ENCODE measurements around the gene CNN2. TPM values are rescaled to one million over a fixed set of nuclear protein-coding genes. Genes with fewer than 3 reads are reported as not detected.

CNN2 gene
- total RNA-seq, 2 donors from 2014 or later = 82.9 to 101 TPM

DNA sequence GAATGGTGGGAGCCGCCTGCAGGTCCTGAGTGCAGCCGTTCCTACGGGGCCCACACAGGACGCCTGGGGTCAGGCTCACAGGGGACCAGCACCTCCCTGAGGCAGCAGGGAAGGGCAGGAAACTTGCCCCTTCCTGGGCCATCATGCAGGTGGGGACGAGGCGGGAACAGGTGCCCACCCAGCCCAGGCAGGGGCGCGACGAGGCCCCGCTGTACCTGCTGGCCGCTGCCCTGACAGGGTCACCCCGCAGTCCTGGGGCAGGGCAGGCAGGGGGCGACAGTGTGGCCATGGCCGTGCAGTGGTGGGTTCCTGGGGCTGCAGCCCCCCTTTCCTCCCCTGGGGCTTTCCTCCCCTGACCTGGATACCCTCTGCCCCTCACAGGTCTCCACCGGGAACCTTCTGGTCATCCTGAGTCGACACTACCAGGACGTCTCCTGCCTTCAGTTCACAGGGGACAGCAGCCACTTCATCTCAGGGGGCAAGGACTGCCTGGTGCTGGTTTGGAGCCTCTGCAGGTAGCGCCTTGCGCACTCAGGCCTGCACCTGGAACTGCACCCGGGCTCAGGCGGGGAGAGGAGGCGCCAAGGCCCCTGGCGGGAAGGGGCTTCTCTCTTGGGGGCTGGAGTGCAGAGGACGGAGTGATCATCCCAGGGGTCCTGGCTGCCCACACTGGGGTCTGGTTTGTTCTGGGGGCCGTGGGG lies 36.9 kb upstream of the CNN2 start:
- Histone ChIP-seq H3K4me3 (no peak overlapping the region), H3K27me3 (replicated peaks; ENCODE audit: insufficient read depth) (no peaks in the 10 kb centered on the region), H3K27ac (no peak overlapping the region), H3K9me3 (no peaks in the 10 kb centered on the region), H3K4me1 (replicated peaks) (no peaks in the 10 kb centered on the region), H3K36me3 (peaks cover 0 to 14% of the 10 kb centered on the region in 2 donors)
- 90% methylated on average over 24 of the region's 25 CpGs for WGBS
- TF ChIP-seq, protein P1, sequence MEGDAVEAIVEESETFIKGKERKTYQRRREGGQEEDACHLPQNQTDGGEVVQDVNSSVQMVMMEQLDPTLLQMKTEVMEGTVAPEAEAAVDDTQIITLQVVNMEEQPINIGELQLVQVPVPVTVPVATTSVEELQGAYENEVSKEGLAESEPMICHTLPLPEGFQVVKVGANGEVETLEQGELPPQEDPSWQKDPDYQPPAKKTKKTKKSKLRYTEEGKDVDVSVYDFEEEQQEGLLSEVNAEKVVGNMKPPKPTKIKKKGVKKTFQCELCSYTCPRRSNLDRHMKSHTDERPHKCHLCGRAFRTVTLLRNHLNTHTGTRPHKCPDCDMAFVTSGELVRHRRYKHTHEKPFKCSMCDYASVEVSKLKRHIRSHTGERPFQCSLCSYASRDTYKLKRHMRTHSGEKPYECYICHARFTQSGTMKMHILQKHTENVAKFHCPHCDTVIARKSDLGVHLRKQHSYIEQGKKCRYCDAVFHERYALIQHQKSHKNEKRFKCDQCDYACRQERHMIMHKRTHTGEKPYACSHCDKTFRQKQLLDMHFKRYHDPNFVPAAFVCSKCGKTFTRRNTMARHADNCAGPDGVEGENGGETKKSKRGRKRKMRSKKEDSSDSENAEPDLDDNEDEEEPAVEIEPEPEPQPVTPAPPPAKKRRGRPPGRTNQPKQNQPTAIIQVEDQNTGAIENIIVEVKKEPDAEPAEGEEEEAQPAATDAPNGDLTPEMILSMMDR (IDR thresholded peaks at IDR 0.05) = no peak
- TF ChIP-seq POLR2AphosphoS5 (IDR thresholded peaks at IDR 0.05) = no peak
- TF ChIP-seq POLR2A (IDR thresholded peaks at IDR 0.05) = no peak
- intact Hi-C loops (cut with DNase I) = loop anchor here (10.0 kb wide), 2 partner anchors 215 to 325 kb away; partner anchors contain the start of gene RNF126
- no peak for DNase-seq (ENCODE audit: low spot score)

DNA sequence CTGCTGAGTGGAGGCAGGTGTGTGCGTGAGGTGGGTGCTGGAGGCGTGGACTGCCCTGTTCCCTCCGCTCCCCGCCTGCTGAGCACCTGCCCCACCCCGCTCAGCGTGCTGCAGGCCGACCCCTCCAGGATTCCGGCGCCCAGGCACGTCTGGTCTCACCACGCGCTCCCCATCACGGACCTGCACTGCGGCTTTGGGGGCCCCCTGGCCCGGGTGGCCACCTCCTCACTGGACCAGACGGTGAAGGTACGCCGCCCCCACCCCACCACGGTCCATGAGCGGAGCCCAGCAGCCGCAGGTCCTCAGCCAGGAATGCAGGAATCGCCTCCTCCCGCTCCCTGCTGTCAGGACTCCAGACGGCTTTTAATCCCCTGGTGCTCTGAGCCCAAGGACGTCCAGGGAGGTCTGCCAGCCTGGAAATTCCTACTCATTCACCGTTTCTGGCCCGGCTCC lies 36.3 kb upstream of the CNN2 start:
- intact Hi-C loops (cut with DNase I) = no loop called here
- H3K4me1 ChIP-seq (replicated peaks) = no peaks in the 10 kb centered on the region
- no peaks in the 10 kb centered on the region for H3K9me3 ChIP-seq
- no peak overlapping the region for H3K27ac ChIP-seq
- H3K27me3 ChIP-seq (replicated peaks; ENCODE audit: insufficient read depth) = no peaks in the 10 kb centered on the region
- no peak for TF ChIP-seq POLR2AphosphoS5 (IDR thresholded peaks at IDR 0.05)
- WGBS = 73% methylated on average over 26 of the region's 27 CpGs
- H3K4me3 ChIP-seq = no peak overlapping the region
- H3K36me3 ChIP-seq = peaks cover 0 to 14% of the 10 kb centered on the region in 2 donors
- no peak for DNase-seq (ENCODE audit: low spot score)

DNA sequence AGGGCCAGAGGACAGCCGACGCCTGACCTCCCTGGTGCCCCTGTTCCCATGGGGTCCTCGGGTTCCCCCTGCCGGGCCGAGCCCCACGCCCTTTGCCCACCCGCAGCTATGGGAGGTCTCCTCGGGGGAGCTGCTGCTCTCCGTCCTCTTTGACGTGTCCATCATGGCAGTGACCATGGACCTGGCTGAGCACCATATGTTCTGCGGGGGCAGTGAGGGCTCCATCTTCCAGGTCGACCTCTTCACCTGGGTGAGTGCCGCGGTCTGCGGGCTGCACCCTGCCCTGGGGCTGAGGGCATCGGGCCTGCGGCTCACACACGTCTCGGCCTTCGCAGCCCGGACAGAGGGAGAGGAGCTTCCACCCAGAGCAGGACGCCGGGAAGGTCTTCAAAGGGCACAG lies 35.7 kb upstream of the CNN2 start:
- H3K36me3 ChIP-seq = peaks cover 0 to 14% of the 10 kb centered on the region in 2 donors
- intact Hi-C loops (cut with DNase I) = no loop called here

DNA sequence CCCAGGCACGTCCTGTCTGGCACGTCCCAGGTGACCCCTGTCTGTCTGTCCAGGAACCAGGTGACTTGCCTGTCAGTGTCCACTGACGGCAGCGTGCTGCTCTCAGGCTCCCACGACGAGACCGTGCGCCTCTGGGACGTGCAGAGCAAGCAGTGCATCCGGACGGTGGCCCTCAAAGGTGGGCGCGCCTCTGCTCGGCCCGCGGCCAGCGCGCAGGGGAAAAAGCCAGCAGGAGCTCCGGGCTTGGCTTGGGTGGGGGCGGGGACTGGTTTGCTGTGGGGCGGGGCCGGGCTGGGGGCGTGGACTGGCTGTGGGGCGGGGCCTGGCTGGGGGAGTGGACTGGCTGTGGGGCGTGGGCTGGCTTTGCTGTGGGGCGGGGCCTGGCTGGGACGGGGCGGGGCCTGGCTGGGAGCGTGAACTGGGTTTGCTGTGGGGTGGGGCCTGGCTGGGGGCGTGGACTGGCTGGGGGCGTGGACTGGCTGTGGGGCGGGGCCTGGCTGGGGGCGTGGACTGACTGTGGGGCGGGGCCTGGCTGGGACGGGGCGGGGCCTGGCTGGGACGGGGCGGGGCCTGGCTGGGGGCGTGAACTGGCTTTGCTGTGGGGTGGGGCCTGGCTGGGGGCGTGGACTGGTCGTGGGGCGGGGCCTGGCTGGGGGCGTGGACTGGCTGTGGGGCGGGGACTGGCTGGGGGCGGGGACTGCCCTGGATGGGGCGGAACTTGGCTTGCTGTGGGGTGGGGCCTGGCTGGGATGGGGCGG lies 35.1 kb upstream of the CNN2 start:
- DNase-seq (ENCODE audit: low spot score) = no peak
- intact Hi-C loops (cut with DNase I) = no loop called here
- H3K9me3 ChIP-seq = no peaks in the 10 kb centered on the region
- peaks cover 0 to 10% of the 10 kb centered on the region in 2 donors for H3K36me3 ChIP-seq
- H3K27me3 ChIP-seq (replicated peaks; ENCODE audit: insufficient read depth) = no peaks in the 10 kb centered on the region
- no peaks in the 10 kb centered on the region for H3K4me1 ChIP-seq (replicated peaks)
- no peak overlapping the region for H3K4me3 ChIP-seq
- WGBS = 86% methylated on average over 39 of the region's 47 CpGs
- H3K27ac ChIP-seq = no peak overlapping the region
- TF ChIP-seq POLR2AphosphoS5 (IDR thresholded peaks at IDR 0.05) = no peak
- TF ChIP-seq POLR2A (IDR thresholded peaks at IDR 0.05) = no peak
- TF ChIP-seq, protein P1 (IDR thresholded peaks at IDR 0.05) = no peak

More for the DNA sequence above, 35.7 kb upstream of the CNN2 start:
- TF ChIP-seq POLR2AphosphoS5 (IDR thresholded peaks at IDR 0.05) = no peak
- TF ChIP-seq POLR2A (IDR thresholded peaks at IDR 0.05) = no peak
- TF ChIP-seq, protein P1 (IDR thresholded peaks at IDR 0.05) = no peak
- Histone ChIP-seq H3K4me1 (replicated peaks) (no peaks in the 10 kb centered on the region), H3K27ac (no peak overlapping the region), H3K9me3 (no peaks in the 10 kb centered on the region), H3K27me3 (replicated peaks; ENCODE audit: insufficient read depth) (no peaks in the 10 kb centered on the region), H3K4me3 (no peak overlapping the region)
- 87% methylated on average over 15 of the region's 23 CpGs for WGBS
- no peak for DNase-seq (ENCODE audit: low spot score)

DNA sequence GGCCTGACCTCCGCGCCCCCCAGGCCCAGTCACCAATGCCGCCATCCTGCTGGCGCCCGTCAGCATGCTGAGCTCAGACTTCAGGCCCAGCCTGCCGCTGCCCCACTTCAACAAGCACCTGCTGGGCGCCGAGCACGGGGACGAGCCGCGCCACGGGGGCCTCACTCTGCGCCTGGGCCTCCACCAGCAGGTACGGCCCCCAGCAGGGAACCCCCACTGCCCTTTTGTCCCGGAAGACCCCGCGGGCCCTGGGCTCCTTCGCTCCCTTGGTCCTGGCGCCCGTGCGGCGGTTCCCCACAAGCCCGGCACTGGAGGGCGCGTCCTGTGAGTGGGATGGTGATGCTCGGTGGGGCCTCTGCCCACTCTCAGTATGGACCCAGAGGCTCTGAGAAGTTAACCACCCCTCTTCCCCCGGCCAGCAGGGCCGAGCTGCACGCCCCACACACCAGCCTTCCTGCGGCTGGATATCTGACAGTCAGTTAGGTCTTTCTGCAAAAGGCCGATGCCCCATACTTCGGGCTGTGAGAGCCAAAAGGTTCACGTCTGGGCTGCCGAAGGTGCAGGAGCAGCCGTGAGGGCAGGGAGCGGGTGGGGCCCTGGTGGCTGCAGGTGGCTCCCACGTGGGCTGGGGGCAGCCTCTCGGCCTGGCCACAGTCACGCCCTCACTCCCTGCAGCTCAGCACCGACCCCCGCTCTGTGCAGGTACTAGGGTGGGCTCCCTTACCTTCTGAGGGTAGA lies 34.3 kb upstream of the CNN2 start:
- DNase-seq (ENCODE audit: low spot score) = no peak
- Histone ChIP-seq H3K36me3 (peaks cover 0 to 7% of the 10 kb centered on the region in 2 donors), H3K27me3 (replicated peaks; ENCODE audit: insufficient read depth) (no peaks in the 10 kb centered on the region), H3K9me3 (no peaks in the 10 kb centered on the region), H3K4me3 (no peak overlapping the region), H3K27ac (no peak overlapping the region), H3K4me1 (replicated peaks) (no peaks in the 10 kb centered on the region)
- TF ChIP-seq POLR2AphosphoS5 (IDR thresholded peaks at IDR 0.05) (no peak), POLR2A (IDR thresholded peaks at IDR 0.05) (no peak)
- TF ChIP-seq, protein P1 (IDR thresholded peaks at IDR 0.05) = no peak
- 91% methylated on average over 42 of the region's 42 CpGs for WGBS
- intact Hi-C loops (cut with DNase I) = no loop called here
